AG09319 (cell line): Measurements from ENCODE around the gene PIK3IP1.

ENCODE experiments used
- DNase-seq: peaks from one replicate; pipeline ENCODE4 v3.0.0-alpha.2; 2010; ENCODE audit warnings: low read depth; ENCODE audit errors: extremely low read depth
- TF ChIP-seq, protein P1 (sequence below): IDR thresholded peaks from 2 replicates; pipeline ENCODE4 v1.5.1; 2011; ENCODE audit warnings: low read depth, mild to moderate bottlenecking, inconsistent platforms, low read length, moderate library complexity

Gene PIK3IP1

DNA sequence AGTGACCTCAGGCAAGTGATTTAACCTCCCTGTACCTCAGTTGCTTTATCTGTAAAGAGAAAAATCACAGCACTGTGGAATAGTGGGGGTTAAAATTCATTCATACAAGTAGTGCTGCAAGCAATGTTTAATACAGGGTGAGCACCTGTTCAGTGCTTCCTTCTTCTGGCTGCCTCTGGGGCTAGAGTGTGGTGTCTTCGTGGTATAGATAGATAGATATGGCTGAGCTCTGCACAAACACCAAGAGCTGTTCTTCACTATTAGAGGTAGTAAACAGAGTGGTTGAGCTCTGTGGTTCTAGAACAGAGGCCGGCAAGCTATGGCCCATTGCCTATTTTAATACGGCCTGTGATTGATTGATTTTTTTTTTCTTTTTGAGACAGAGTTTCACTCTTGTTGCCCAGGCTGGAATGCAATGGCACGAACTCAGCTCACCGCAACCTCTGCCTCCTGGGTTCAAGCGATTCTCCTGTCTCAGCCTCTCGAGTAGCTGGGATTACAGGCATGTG lies 47.3 kb downstream of the PIK3IP1 start:
- DNase-seq: no peak
- TF ChIP-seq, protein P1, sequence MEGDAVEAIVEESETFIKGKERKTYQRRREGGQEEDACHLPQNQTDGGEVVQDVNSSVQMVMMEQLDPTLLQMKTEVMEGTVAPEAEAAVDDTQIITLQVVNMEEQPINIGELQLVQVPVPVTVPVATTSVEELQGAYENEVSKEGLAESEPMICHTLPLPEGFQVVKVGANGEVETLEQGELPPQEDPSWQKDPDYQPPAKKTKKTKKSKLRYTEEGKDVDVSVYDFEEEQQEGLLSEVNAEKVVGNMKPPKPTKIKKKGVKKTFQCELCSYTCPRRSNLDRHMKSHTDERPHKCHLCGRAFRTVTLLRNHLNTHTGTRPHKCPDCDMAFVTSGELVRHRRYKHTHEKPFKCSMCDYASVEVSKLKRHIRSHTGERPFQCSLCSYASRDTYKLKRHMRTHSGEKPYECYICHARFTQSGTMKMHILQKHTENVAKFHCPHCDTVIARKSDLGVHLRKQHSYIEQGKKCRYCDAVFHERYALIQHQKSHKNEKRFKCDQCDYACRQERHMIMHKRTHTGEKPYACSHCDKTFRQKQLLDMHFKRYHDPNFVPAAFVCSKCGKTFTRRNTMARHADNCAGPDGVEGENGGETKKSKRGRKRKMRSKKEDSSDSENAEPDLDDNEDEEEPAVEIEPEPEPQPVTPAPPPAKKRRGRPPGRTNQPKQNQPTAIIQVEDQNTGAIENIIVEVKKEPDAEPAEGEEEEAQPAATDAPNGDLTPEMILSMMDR: no peak

DNA sequence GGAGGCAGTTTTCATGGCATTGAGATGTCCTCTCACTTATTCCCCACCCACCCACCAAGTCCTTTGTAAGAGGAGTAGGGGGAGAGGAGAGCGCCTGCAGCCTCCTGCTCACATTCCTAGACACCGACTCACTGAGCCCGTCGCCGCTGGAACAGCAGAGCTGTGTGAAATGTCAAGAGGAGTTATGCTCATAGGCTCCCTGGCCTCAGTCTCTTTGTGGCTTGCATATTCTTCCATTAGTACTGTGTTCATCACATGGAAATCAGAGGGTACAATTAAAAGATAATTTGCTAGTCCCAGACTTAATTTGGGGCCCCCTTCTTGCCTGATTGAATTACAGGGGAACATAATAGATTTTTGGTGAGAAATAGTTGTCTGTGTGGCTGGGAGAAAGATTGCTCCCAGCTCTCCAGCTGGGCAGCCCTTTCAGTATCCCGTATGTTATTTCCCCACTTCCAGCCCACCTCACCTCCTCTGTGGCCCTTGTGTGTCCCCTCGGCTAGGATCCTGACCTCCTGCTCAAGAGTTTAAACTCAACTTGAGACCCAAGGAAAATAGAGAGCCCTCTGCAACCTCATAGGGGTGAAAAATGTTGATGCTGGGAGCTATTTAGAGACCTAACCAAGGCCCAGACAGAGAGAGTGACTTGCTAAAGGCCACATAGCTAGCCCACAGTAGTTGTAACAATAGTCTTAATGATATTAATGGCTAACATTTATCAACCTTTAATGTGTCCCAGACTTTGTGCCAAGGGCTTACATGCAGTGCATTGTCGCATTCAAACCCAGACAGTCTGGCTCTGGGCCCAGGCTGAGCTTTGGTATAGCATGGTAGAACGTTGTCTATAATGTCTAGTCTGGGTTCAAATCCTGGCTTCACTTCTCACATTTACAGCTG lies 48.0 kb downstream of the PIK3IP1 start:
- peak; percentile 15 for DNase-seq

DNA sequence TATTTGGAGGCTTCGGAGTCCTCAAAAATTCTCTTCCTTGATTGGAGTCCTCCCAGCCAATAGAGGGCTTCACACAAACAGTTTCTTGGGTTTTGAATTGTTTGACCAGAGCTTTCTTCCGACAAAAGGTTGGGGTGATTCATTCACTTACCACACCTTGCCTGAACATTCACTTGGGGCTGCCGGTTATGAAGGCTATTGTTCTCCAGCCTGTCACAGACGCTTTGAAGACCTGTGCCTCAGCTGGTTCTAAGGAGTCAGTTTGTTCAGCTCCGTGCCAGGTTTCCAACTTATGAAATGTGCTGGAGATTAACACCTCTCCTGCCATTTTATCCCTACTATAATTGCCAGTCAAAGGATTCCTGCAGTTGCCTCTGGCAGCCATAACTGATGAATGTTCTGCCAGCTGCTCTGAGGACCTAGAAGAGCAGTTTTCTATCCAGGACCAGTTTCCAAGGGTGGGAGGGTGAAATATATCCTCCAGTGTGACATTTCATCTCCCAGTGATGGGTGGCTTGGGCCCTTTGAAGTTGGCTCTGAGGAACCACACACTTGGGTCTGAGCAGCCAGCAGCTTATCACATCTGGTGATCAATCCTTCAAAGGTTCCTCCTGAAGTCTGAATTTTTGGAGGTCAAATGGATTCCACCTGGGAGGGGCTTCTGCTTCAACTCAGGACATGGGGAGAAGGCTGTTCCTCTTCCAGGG lies 48.8 kb downstream of the PIK3IP1 start:
- no peak for DNase-seq
- TF ChIP-seq, protein P1: no peak

More for the DNA sequence above, 48.0 kb downstream of the PIK3IP1 start:
- TF ChIP-seq, protein P1: no peak

DNA sequence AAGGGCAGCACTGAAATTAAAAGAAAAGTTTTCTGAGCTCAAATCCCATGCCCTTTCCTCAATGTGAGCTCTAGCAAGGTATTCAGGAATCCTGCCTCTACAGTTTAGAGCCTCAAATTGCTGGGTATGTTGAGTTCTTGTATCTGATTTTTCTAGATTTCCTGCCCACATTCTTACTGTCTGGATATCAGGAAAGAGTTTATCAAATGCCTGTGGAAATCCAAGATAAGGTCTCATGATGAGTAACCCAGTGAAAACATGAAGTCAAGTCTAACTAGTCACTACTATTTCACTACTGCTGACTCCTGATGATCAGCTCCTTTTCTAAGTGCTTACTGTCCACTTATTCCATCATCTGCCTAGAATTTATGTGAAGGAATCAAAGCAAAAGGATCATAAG lies 50.4 kb downstream of the PIK3IP1 start:
- no peak for DNase-seq

DNA sequence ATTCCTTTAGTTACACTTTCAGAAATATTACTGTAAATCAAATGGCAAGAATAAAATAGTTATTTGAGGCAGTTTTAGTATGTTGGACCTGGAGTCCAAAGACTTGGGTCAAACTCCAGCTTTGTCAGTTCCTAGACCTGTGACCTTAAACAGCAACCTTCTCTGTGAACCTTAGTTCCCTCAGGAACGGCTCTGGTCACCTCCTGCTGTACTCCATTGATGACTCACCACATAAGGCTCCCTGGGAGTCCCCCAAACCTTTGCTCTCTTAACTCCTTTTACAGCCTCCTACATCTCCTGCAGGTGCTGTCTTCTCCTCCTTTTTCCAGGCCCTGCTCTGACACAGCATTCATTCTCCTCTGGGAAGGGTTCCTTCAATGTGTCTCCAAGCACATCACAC lies 51.1 kb downstream of the PIK3IP1 start:
- TF ChIP-seq, protein P1: no peak
- no peak for DNase-seq

More for the DNA sequence above, 50.4 kb downstream of the PIK3IP1 start:
- TF ChIP-seq, protein P1: peak; percentile 16

DNA sequence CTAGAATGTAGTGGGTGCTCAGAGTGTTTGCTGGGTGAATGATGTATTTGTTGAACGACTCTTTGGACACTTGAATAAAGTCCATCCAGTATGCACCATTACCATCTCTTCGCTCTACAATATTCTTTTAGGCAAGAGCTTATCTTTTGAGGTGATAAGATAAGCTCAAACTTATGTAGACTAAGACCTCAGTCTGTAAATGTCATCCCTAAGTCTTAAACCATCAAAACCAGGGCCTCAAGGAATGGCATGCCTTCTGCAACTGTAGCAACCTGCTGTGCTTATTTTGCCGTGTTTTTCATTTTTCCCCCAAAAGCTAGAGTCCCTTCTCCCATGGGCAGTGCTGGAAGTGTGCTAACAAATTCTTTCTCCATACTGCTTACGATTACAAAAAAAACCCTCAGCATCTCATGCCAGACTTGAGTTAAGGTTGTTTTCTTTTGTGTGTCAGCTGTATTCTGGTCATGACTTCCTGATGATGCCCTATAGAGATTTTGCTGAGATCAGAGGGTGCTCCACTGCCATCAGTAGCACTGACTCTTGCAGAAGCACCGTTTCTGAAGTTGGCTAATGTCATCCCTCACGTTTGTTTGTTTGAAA lies 52.4 kb downstream of the PIK3IP1 start:
- TF ChIP-seq, protein P1: no peak
- no peak for DNase-seq
